Neutrophil (primary cell): Measurements from ENCODE around the gene GPR162.
"Not testable (repeated sequence)": the region's sequence is repeated elsewhere in the genome, so short reads cannot be mapped to it uniquely, and the experiment has no call there.

Experiments
- H3K27ac ChIP-seq: fragments of 200-600 bp; sonication (generic); 2 replicates; pipeline ENCODE4 v1.5.1; 2016; ENCODE audit warnings: mild to moderate bottlenecking, moderate library complexity
- H3K27me3 ChIP-seq: fragments of 200-600 bp; sonication (generic); 2 replicates; pipeline ENCODE4 v1.6.0; 2016; ENCODE audit warnings: mild to moderate bottlenecking
- H3K36me3 ChIP-seq: fragments of 200-600 bp; sonication (generic); 2 replicates; pipeline ENCODE4 v1.5.1; 2017
- H3K4me1 ChIP-seq, 2 experiments: fragments of 200-600 bp in 1 of 2; sonication (generic) in 1 of 2; 1 replicate in 1 of 2; 2 replicates in 1 of 2; pipeline versions ENCODE4 v1.5.1 to v1.6.1; 2013 to 2016; ENCODE audit warnings: low read depth in 1 of 2, low read length in 1 of 2, mild to moderate bottlenecking in 1 of 2, moderate library complexity in 1 of 2; ENCODE audit not compliant: control insufficient read depth in 1 of 2, insufficient read depth in 1 of 2
- H3K4me3 ChIP-seq, 2 experiments: fragments of 200-600 bp in 1 of 2; sonication (generic) in 1 of 2; 1 replicate in 1 of 2; 2 replicates in 1 of 2; pipeline ENCODE4 v1.5.1; 2013 to 2016; ENCODE audit warnings: low read depth in 1 of 2, low read length in 1 of 2, mild to moderate bottlenecking in 1 of 2, moderate library complexity in 1 of 2
- H3K9me3 ChIP-seq: fragments of 200-600 bp; sonication (generic); 2 replicates; pipeline ENCODE4 v1.5.1; 2016
- TF ChIP-seq, protein P1 (sequence below): fragments of 200-600 bp; sonication (generic); IDR thresholded peaks from 2 replicates; pipeline ENCODE4 v1.5.1; 2016; ENCODE audit warnings: antibody characterized with exemption

GPR162 gene

DNA sequence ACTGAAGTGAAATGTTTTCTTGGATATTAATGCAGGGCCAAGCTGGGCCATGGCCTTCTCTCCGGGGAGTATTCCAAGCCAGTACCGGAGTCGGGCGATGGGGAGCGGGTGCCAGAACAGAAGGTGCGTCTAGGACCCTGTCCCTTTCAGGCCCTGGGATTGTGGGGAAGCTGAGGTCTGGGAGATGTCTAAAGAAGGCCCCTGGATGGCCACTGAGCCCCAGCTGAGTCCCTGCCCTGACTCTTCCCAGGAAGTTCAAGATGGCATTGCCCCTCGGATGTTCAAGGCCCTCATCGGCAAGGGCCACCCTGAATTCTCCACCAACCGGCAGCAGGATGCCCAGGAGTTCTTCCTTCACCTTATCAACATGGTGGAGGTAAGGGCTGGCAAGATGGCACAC lies 38.5 kb downstream of the GPR162 start:
- TF ChIP-seq, protein P1, sequence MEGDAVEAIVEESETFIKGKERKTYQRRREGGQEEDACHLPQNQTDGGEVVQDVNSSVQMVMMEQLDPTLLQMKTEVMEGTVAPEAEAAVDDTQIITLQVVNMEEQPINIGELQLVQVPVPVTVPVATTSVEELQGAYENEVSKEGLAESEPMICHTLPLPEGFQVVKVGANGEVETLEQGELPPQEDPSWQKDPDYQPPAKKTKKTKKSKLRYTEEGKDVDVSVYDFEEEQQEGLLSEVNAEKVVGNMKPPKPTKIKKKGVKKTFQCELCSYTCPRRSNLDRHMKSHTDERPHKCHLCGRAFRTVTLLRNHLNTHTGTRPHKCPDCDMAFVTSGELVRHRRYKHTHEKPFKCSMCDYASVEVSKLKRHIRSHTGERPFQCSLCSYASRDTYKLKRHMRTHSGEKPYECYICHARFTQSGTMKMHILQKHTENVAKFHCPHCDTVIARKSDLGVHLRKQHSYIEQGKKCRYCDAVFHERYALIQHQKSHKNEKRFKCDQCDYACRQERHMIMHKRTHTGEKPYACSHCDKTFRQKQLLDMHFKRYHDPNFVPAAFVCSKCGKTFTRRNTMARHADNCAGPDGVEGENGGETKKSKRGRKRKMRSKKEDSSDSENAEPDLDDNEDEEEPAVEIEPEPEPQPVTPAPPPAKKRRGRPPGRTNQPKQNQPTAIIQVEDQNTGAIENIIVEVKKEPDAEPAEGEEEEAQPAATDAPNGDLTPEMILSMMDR = no peak
- Histone ChIP-seq H3K27me3 (no peaks in the 10 kb centered on the region), H3K4me3 (no peak overlapping the region), H3K36me3 (peaks cover 45% of the 10 kb centered on the region), H3K27ac (no peak overlapping the region), H3K4me1 (no peaks in the 10 kb centered on the region), H3K9me3 (no peaks in the 10 kb centered on the region)

DNA sequence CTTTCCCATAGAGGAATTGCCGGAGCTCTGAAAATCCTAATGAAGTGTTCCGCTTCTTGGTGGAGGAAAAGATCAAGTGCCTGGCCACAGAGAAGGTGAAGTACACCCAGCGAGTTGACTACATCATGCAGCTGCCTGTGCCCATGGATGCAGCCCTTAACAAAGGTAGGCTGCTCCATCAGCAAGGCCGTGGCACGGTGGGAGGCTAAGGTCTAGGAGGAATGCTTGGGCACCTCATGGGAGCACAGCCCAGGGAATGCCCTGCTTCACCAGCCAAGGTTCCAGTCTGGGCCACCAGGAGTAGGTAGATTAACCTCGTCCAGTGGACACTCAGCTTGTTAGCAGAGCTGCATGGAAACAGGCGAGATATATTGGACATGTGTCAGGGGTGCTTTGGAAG lies 39.3 kb downstream of the GPR162 start:
- TF ChIP-seq, protein P1 = no peak

DNA sequence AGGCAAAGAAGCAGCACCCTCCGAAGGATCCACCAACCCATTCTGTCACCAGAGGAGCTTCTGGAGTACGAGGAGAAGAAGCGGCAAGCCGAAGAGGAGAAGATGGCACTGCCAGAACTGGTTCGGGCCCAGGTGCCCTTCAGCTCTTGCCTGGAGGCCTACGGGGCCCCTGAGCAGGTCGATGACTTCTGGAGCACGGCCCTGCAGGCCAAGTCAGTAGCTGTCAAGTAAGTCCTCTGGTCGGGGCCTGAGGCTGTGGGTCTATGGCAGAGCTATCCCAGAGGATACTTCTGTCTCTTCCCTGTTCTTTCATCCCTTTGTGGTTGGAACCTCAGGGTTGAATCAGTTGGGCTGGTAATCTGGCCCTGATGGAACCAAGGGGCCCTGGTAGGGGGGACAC lies 39.8 kb downstream of the GPR162 start:
- TF ChIP-seq, protein P1 = no peak
- no peak overlapping the region for H3K27ac ChIP-seq

More for the DNA sequence above, 39.3 kb downstream of the GPR162 start:
- Histone ChIP-seq H3K36me3 (peaks cover 42% of the 10 kb centered on the region), H3K9me3 (no peaks in the 10 kb centered on the region), H3K4me1 (no peaks in the 10 kb centered on the region), H3K27me3 (no peaks in the 10 kb centered on the region), H3K27ac (no peak overlapping the region), H3K4me3 (no peak overlapping the region)

DNA sequence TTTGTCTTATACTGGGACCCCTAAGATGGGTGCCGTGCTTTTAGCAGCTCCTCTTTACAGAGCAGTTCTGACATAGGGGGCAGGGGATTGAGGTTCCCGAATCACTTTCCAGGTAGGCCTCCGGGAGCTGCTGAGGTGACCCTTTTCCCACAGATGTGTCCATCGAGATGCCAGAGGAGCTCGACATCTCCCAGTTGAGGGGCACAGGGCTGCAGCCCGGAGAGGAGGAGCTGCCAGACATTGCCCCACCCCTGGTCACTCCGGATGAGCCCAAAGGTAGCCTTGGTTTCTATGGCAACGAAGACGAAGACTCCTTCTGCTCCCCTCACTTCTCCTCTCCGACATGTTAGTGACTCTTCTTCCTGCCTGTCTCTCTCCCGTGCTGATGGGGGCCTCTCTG lies 41.4 kb downstream of the GPR162 start:
- H3K9me3 ChIP-seq = no peaks in the 10 kb centered on the region
- peaks cover 10 to 14% of the 10 kb centered on the region in 2 experiments for H3K4me1 ChIP-seq
- H3K27me3 ChIP-seq = no peaks in the 10 kb centered on the region
- no peak overlapping the region for H3K27ac ChIP-seq
- peaks cover 30% of the 10 kb centered on the region for H3K36me3 ChIP-seq
- TF ChIP-seq, protein P1 = no peak
- H3K4me3 ChIP-seq = no peak overlapping the region

More for the DNA sequence above, 39.8 kb downstream of the GPR162 start:
- H3K36me3 ChIP-seq = peaks cover 37% of the 10 kb centered on the region
- no peaks in the 10 kb centered on the region for H3K27me3 ChIP-seq
- no peaks in the 10 kb centered on the region for H3K9me3 ChIP-seq
- peaks cover under 1 to 2% of the 10 kb centered on the region in 2 experiments for H3K4me1 ChIP-seq
- no peak overlapping the region for H3K4me3 ChIP-seq

DNA sequence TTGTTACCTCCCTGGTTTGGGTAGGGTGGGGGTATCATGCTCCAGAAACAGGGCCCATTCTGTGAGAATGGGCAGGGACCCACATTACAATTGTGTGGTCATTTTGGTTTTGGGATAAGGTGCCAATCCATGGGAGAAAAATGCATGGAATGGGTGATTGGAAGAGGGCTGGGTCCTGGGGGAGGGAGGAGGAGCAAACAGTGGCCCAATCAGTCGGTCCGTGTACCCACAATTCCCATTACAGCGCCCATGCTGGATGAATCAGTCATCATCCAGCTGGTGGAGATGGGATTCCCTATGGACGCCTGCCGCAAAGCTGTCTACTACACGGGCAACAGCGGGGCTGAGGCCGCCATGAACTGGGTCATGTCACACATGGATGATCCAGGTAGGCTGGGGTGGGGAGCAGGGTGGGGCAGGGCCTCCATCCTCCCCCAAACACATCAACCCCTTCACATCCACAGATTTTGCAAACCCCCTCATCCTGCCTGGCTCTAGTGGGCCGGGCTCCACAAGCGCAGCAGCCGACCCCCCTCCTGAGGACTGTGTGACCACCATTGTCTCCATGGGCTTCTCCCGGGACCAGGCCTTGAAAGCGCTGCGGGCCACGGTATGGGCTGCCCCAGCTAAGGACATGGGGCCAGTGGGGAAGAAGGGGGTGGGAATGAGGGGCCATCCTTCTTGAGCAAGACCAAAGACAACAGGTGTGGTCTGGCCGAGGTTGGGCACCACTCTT lies 42.1 kb downstream of the GPR162 start:
- Histone ChIP-seq H3K27ac (no peak overlapping the region), H3K4me1 (peaks cover 17 to 21% of the 10 kb centered on the region in 2 experiments), H3K36me3 (peaks cover 24% of the 10 kb centered on the region), H3K27me3 (no peaks in the 10 kb centered on the region), H3K9me3 (no peaks in the 10 kb centered on the region), H3K4me3 (no peak overlapping the region)
- TF ChIP-seq, protein P1 = no peak

DNA sequence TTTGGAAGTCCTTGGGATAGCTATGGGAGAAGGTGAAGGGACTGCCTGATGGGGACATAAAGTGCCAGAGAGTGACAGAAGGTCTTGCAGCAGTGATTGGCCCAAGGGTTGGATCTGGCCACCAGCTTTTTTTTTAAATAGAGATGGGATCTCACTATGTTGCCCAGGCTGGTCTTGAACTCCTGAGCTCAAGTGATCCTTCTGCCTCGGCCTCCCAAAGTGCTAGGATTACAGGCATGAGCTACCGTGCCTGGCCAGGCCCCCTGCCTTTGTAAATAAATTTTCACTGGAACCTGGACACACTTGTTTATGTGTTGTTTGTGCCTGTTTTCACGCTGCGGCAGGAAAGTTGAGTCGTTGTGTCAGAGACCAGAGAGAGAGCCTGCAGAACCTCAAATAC lies 43.7 kb downstream of the GPR162 start:
- H3K27ac ChIP-seq, H3K4me3 ChIP-seq, H3K27me3 ChIP-seq, H3K9me3 ChIP-seq: not testable (repeated sequence)
- Histone ChIP-seq H3K4me1 (peaks cover 33 to 35% of the 10 kb centered on the region in 2 experiments), H3K36me3 (peaks cover 35% of the 10 kb centered on the region)
